ENCODE measurements around the gene DCTN1.

- TF ChIP-seq CTCF (IDR thresholded peaks at IDR 0.05; ENCODE audit: low read depth, low read length) (no peak), POLR2A (IDR thresholded peaks at IDR 0.05; ENCODE audit: extremely low read depth, insufficient read length) (no peak)
These were observed 14.1 kb downstream of the DCTN1 start for GRCh38 chr2:74366036-74366435.
